Bronchial epithelial cell (primary cell): Measurements from ENCODE around the gene PSG3. TPM values are rescaled to one million over a fixed set of nuclear protein-coding genes. Genes with fewer than 3 reads are reported as not detected.
"Not testable (repeated sequence)": the region's sequence is repeated elsewhere in the genome, so short reads cannot be mapped to it uniquely, and the experiment has no call there.

Experiments used
- DNase-seq: peaks from one replicate; pipeline ENCODE4 v3.0.0-alpha.2; 2010; ENCODE audit warnings: low read depth
- FAIRE-seq: peaks from 2 replicates; lab custom pipeline; 2011; peaks lifted over from hg19 to GRCh38; lab: Jason Lieb, UNC
- H3K27me3 ChIP-seq: 2 replicates; pipeline ENCODE4 v1.5.1; 2011; ENCODE audit warnings: low read length; ENCODE audit not compliant: control insufficient read depth, insufficient read depth
- H3K36me3 ChIP-seq: 2 replicates; pipeline ENCODE4 v1.5.1; 2011; ENCODE audit warnings: low read length; ENCODE audit not compliant: control insufficient read depth, insufficient read depth
- H3K4me3 ChIP-seq: 2 replicates; pipeline ENCODE4 v1.5.1; 2011; ENCODE audit warnings: mild to moderate bottlenecking, low read depth, low read length, control low read depth
- total RNA-seq: library from RNA; depleted of rRNA; stranded (reverse); fragments of >200 nt; gene quantifications from 2 replicates; pipeline ENCODE4 v1.2.1, GENCODE V29; 2014
- TF ChIP-seq, protein P1 (sequence below): IDR thresholded peaks from 2 replicates; pipeline ENCODE4 v1.5.1; 2011; ENCODE audit warnings: mild to moderate bottlenecking, moderate library complexity, low read length, control low read depth, inconsistent platforms; ENCODE audit not compliant: insufficient read depth, severe bottlenecking

PSG3 gene
- total RNA-seq, 1 donor from 2014 or later = not detected

DNA sequence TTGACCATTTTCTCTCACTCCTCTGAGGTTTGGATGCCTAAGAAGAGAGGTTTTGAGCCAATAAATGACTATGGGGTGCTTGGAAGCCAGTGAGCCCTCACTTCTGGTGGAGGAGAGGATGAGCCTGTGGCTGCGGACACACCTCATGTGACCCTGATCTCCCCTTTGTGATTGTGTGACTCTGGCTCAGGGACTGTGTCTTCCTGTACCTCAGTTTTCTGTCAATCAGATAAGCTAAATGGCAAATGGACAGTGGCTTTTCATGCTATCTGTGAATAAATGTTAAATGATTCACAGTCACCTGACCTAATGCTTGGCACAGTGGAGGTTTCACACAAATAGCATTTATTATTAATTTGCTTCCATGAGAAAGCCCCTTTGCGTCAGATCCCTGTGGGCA, 22.5 kb upstream of the PSG3 start:
- FAIRE-seq = no peak
- no peak overlapping the region for H3K4me3 ChIP-seq
- no peaks in the 10 kb centered on the region for H3K36me3 ChIP-seq
- DNase-seq = no peak
- TF ChIP-seq, protein P1, sequence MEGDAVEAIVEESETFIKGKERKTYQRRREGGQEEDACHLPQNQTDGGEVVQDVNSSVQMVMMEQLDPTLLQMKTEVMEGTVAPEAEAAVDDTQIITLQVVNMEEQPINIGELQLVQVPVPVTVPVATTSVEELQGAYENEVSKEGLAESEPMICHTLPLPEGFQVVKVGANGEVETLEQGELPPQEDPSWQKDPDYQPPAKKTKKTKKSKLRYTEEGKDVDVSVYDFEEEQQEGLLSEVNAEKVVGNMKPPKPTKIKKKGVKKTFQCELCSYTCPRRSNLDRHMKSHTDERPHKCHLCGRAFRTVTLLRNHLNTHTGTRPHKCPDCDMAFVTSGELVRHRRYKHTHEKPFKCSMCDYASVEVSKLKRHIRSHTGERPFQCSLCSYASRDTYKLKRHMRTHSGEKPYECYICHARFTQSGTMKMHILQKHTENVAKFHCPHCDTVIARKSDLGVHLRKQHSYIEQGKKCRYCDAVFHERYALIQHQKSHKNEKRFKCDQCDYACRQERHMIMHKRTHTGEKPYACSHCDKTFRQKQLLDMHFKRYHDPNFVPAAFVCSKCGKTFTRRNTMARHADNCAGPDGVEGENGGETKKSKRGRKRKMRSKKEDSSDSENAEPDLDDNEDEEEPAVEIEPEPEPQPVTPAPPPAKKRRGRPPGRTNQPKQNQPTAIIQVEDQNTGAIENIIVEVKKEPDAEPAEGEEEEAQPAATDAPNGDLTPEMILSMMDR = no peak
- no peaks in the 10 kb centered on the region for H3K27me3 ChIP-seq

DNA sequence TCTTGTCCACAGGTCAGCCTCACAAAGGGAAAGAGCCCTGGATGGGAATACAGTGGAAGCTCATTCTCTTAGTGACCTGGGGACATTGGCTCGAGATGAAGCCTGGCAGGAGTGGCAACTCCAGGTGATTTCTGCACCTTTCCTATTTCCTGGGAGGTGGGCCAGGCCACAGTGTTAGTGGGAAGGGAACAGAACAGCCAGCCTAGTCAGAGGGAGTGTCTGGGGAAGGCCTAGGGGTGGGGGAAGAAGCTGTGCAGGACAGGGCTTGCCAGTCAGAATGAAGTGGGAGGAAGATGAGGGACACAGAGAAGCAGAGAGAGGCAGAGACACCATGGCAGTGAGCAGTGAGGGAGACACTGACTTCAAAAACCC, 21.6 kb upstream of the PSG3 start:
- FAIRE-seq, H3K27me3 ChIP-seq, DNase-seq: not testable (repeated sequence)

DNA sequence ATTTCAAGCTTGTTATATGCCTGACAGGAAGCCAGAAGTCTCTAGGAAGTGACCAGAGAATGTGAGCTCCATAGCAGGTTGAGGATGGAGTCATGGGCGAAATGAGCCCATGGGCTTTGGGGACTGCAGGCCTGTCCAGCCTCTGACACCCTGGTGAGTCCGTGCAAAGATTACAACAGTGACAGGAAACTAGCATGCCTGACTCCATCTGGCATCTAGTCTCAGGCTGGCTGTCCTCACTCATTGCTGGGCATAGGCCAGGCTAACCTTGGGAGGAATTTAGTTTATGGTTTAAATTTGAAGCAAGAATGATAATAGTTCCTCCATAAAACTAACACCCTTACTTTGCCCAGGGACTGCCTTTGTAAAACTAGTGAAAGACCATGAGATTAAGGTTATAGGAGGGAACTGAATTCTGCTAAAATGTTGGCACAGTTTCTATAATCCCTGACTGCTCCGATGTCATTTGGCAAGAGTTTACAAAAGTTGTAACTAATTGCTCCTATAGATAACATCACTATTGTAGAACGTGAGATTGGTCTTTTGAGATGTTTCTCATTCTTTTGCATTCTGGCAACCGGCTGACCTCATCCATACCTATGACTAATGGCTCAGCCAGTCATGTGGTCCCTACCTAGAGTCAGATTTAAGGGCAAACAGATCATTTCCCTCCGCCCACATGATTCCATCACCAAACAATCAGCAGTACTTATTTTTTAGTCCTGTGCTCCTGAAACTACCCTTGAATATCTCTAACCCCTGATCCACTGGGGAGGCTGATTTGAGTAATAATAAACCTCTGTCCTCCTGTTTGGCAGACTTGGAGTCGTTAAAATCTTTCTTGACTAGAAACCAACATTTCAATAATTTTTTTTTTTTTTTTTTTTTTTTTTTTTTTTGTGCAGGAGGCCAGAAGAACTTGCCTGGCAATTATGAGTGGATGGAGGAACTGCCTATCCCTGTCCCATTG, 21.0 kb upstream of the PSG3 start:
- H3K27me3 ChIP-seq, FAIRE-seq, H3K4me3 ChIP-seq, H3K36me3 ChIP-seq: not testable (repeated sequence)
- DNase-seq = peak; percentile 94

More for the DNA sequence above, 21.6 kb upstream of the PSG3 start:
- H3K36me3 ChIP-seq, H3K4me3 ChIP-seq: not testable (repeated sequence)

DNA sequence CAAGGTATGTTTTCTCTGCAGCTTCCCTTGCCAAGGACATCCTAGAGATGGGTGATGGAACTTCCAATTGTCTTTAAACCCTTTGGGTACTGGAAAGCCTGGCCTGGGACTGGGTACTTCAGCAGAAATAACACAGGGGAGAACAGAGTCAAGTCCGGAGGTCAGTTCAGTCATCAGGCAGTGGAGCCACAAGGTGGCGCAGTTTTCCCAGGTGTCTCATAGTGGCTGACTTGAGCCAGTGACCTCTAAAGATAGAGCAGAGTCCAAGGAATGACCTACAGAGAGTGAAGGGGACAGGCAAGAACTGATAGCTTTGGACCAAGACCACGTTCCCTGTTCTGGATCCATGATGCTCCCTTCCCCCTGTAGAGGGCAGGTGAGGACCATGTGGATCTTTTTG, 18.4 kb upstream of the PSG3 start:
- H3K36me3 ChIP-seq, H3K4me3 ChIP-seq, H3K27me3 ChIP-seq, DNase-seq, FAIRE-seq: not testable (repeated sequence)
- TF ChIP-seq, protein P1 = peak; percentile 40

DNA sequence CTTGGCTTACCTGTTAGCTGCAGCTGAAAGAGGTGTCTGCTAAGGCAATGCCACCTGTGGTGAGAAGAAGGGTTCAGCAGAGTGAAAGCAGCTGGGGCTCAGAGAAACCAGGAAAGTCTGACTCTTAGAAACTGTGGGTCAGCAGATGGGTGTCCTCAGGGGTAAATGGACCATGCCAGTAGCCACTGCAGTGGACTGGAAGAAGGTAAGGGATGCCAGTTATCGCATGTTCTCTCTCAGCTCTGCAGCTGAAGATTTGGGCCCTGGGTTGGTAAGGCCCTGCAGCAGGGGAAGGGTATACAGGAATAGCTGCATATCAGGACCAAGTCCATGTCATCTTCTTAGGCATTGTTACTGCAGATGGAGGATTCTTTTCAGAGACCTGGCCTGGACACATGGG, 12.0 kb upstream of the PSG3 start:
- not testable (repeated sequence) for DNase-seq, H3K27me3 ChIP-seq, H3K36me3 ChIP-seq, FAIRE-seq, H3K4me3 ChIP-seq

DNA sequence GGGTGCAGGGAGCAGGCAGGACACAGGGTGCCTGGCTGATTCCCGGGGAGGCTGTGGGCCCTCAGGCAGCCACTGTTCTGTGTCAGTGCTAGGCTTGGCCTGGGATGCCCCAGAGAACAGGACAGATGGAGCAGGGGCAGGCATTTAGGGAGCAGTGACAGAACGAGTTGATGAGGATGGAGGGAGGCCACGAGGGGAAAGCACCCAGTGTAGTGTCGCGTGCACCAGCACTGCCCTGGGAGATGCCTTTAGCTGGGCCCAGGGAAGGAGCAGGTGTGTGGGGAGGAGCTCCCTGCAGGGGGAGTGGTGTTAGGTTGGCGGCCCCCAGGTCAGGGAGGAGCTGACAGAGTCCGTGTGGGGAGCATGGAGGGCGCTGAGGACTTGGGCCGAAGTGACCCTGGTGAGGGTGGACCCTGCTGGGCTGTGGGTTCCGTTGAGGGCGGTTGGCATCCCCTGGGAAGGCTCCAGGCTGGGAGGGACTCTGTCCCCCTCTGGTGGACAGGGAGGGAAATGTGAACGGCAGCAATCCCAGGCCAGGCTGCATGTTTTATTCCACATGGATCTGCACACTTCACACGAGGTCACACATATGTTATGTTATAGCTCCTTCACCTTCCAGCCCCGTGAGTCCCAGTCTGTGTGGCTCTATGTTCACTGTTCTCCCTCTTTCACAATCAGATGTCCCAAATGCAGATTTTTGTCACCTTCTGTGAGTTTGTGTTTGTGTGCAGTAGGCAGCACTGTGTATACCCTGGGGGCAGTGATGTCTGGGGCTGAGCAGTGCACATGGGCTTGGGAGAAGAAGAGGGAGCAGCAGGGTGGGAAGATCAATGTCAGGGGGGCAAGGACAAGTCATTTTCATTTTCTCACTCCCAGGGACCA, 1.7 kb upstream of the PSG3 start:
- TF ChIP-seq, protein P1 = peak; percentile 65
- not testable (repeated sequence) for H3K27me3 ChIP-seq, FAIRE-seq, H3K36me3 ChIP-seq, H3K4me3 ChIP-seq, DNase-seq

DNA sequence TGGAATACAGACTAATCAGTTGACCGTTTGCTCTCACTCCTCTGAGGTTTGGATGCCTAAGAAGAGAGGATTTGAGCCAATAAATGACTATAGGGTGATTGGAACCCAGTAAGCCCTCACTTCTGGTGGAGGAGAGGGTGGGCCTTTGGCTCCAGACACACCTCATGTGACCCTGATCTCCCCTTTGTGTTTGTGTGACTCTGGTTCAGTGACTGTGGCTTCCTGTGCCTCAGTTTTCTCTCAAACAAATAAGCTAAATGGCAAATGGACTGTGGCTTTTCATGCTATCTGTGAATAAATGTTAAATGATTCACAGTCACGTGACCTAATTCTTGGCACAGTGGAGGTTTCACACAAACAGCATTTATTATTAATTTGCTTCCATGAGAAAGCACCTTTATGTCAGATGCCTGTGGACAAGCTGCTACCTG, 2.7 kb downstream of the PSG3 start:
- FAIRE-seq, H3K36me3 ChIP-seq, H3K4me3 ChIP-seq, H3K27me3 ChIP-seq: not testable (repeated sequence)
- peak; percentile 69 for DNase-seq

DNA sequence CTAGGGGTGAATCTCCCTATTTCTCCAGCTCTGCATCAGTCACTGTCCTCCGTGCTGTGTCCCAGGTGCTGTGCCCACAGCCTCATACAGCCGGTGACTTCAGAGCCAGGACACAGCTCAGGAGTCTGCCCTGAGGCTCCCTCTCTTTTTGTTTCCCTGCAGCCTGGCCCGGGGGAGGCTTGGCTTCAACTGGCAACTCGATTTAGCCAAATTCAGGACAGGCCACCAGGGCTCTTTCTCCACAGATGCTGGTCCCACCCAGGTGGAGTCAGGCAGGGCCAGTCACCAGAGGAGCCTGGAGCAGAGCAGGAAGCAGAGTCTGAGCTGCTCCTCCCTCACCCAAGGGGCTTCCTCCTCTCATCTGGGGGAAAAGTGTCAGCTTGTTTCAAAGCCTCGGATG, 11.9 kb downstream of the PSG3 start:
- H3K4me3 ChIP-seq, H3K27me3 ChIP-seq, DNase-seq, H3K36me3 ChIP-seq: not testable (repeated sequence)
- FAIRE-seq = peak; percentile 47

DNA sequence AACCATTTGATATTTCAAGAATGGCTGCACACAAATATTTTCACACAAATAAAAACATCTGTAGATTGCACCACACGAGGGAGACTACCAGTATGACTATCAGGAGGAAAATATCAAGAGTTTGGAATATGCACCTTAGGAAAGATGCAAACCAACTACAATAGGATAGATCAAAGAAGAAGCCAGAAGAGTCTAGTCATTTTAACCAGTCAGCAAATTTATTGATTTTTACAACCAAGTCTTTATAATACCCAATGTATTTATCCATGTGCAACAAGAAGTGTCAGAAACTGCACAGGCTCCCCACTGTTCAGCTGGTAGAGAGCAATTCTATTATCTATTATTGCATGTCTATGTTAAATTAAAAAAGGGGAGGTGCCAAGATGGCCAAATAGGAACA, 26.3 kb downstream of the PSG3 start:
- not testable (repeated sequence) for H3K27me3 ChIP-seq, H3K4me3 ChIP-seq, DNase-seq, H3K36me3 ChIP-seq, FAIRE-seq

DNA sequence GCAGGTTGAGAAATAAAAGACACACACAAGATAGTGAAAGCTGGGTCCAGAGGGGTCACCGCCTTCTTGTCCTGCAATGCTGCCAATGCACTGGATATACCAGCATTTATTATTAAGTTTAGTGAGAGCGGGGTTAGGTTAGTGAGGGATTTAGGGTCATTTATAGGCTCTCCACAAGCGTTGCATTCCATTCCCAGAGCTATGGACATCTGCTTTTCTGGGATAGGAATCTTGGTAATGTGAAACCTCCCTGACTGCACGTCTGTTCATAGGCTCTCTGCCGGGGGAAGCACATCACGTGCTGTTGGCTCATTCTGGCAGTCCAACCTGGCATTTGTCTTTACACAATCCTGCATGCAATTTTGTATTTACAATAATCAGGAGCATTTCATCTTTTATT, 27.5 kb downstream of the PSG3 start:
- not testable (repeated sequence) for H3K36me3 ChIP-seq, H3K27me3 ChIP-seq, DNase-seq, FAIRE-seq, H3K4me3 ChIP-seq

DNA sequence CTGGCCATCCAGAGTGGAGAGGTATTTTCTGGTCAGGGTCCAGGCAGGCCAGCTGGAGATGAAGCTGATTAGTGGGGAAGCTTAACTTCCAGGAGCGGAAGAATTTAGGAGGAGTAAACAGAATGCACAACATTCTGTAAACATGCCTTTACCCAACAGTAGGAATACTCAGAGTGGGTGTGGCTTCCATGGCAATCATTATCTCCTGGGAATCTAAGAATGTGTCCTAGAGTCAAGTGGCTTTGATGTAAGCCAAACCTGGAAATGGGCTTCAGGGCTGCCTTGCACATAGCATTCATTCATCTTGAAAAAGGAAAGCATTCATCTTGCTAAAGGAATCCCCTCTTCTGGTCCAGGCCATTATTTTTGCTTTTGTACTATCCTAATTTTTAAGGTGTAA, 29.3 kb downstream of the PSG3 start:
- H3K36me3 ChIP-seq, H3K4me3 ChIP-seq, H3K27me3 ChIP-seq, FAIRE-seq, DNase-seq: not testable (repeated sequence)
